ENCODE results near the gene JMJD1C.

Gene JMJD1C

DNA sequence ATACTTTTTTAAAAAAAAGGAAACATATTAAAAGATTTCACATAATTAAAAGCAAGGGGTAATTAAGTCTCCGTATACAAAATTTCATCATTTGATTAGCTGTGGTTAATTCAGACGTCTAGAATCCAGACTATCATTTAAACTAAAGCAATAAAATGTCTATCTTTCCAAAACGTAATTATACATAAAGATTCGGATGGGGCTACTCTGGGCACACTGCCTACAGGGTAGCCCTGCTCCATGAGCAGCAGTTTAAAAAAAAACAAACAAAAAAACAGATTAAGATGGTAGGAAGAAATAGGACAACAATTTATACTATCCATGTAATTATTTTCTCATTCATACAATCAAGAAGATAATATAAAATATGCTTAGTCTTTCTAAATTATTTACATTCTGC lies 236.6 kb downstream of the JMJD1C start:
- no peak for DNase-seq (ENCODE audit: low read depth, low spot score)
- no peak for TF ChIP-seq SUZ12 (IDR thresholded peaks at IDR 0.05; ENCODE audit: extremely low read depth, insufficient read depth, insufficient read length)
- TF ChIP-seq YY1 (IDR thresholded peaks at IDR 0.05; ENCODE audit: insufficient read depth, insufficient read length): no peak
- no peak for TF ChIP-seq ZNF274 (IDR thresholded peaks at IDR 0.05; ENCODE audit: low read depth, low read length)
- Histone ChIP-seq H3K9ac (ENCODE audit: insufficient read length, low read depth) (no peak overlapping the region), H3K4me3 (ENCODE audit: insufficient read length, low read depth) (no peak overlapping the region), H3K36me3 (ENCODE audit: insufficient read depth, insufficient read length, low read length) (no peaks in the 10 kb centered on the region), H3K4me1 (ENCODE audit: insufficient read depth, insufficient read length) (no peaks in the 10 kb centered on the region), H3K27me3 (ENCODE audit: insufficient read depth, insufficient read length) (no peaks in the 10 kb centered on the region), H3K9me3 (ENCODE audit: insufficient read depth, low read length) (no peaks in the 10 kb centered on the region)

- Histone ChIP-seq H3K4me1 (ENCODE audit: insufficient read depth, insufficient read length) (no peaks in the 10 kb centered on the region), H3K36me3 (ENCODE audit: insufficient read depth, insufficient read length, low read length) (no peaks in the 10 kb centered on the region), H3K9me3 (ENCODE audit: insufficient read depth, low read length) (no peaks in the 10 kb centered on the region), H3K9ac (ENCODE audit: insufficient read length, low read depth) (no peak overlapping the region), H3K27me3 (ENCODE audit: insufficient read depth, insufficient read length) (no peaks in the 10 kb centered on the region), H3K4me3 (ENCODE audit: insufficient read length, low read depth) (no peak overlapping the region)
- TF ChIP-seq ZNF274 (IDR thresholded peaks at IDR 0.05; ENCODE audit: low read depth, low read length) (no peak), YY1 (IDR thresholded peaks at IDR 0.05; ENCODE audit: insufficient read depth, insufficient read length) (no peak), SUZ12 (IDR thresholded peaks at IDR 0.05; ENCODE audit: extremely low read depth, insufficient read depth, insufficient read length) (no peak)
- DNase-seq (ENCODE audit: low read depth, low spot score): no peak
Measured at GRCh38 chr10:63228237-63228636, 237.5 kb downstream of the JMJD1C start.

- no peak overlapping the region for H3K9ac ChIP-seq (ENCODE audit: insufficient read length, low read depth)
- no peaks in the 10 kb centered on the region for H3K27me3 ChIP-seq (ENCODE audit: insufficient read depth, insufficient read length)
- TF ChIP-seq SUZ12 (IDR thresholded peaks at IDR 0.05; ENCODE audit: extremely low read depth, insufficient read depth, insufficient read length) (no peak), ZNF274 (IDR thresholded peaks at IDR 0.05; ENCODE audit: low read depth, low read length) (no peak), YY1 (IDR thresholded peaks at IDR 0.05; ENCODE audit: insufficient read depth, insufficient read length) (no peak)
- H3K4me1 ChIP-seq (ENCODE audit: insufficient read depth, insufficient read length): no peaks in the 10 kb centered on the region
- no peak for DNase-seq (ENCODE audit: low read depth, low spot score)
- H3K36me3 ChIP-seq (ENCODE audit: insufficient read depth, insufficient read length, low read length): no peaks in the 10 kb centered on the region
- H3K4me3 ChIP-seq (ENCODE audit: insufficient read length, low read depth): no peak overlapping the region
- H3K9me3 ChIP-seq (ENCODE audit: insufficient read depth, low read length): no peaks in the 10 kb centered on the region
Measured at GRCh38 chr10:63227207-63227895, 238.4 kb downstream of the JMJD1C start.

DNA sequence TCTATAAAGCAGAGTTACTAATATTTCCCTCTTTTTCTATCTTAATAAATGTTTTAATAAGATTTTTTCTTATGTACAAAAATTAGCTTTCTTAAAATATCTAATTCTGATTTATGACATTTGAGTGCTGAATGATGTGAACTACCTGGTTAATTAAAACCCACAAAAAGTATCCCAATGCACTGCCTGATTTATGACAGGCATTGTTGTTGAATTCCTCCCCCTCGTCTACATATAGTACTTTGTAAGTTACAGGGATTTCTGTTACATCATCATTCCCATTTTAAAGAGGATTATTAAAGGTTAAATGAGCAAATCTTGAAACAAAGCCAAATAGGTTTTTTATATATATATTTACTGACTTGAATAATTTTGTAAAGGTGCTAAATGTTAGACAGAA lies 241.5 kb downstream of the JMJD1C start:
- no peaks in the 10 kb centered on the region for H3K27me3 ChIP-seq (ENCODE audit: insufficient read depth, insufficient read length)
- no peaks in the 10 kb centered on the region for H3K36me3 ChIP-seq (ENCODE audit: insufficient read depth, insufficient read length, low read length)
- no peak overlapping the region for H3K9ac ChIP-seq (ENCODE audit: insufficient read length, low read depth)
- no peak for TF ChIP-seq SUZ12 (IDR thresholded peaks at IDR 0.05; ENCODE audit: extremely low read depth, insufficient read depth, insufficient read length)
- TF ChIP-seq YY1 (IDR thresholded peaks at IDR 0.05; ENCODE audit: insufficient read depth, insufficient read length): no peak
- no peak for TF ChIP-seq ZNF274 (IDR thresholded peaks at IDR 0.05; ENCODE audit: low read depth, low read length)
- H3K9me3 ChIP-seq (ENCODE audit: insufficient read depth, low read length): no peaks in the 10 kb centered on the region
- H3K4me1 ChIP-seq (ENCODE audit: insufficient read depth, insufficient read length): no peaks in the 10 kb centered on the region
- no peak overlapping the region for H3K4me3 ChIP-seq (ENCODE audit: insufficient read length, low read depth)
- no peak for DNase-seq (ENCODE audit: low read depth, low spot score)

GRCh38 chr10:63221950-63222349 lies 243.8 kb downstream of the JMJD1C start:
- H3K27me3 ChIP-seq (ENCODE audit: insufficient read depth, insufficient read length): no peaks in the 10 kb centered on the region
- no peak overlapping the region for H3K9ac ChIP-seq (ENCODE audit: insufficient read length, low read depth)
- no peaks in the 10 kb centered on the region for H3K9me3 ChIP-seq (ENCODE audit: insufficient read depth, low read length)
- H3K36me3 ChIP-seq (ENCODE audit: insufficient read depth, insufficient read length, low read length): no peaks in the 10 kb centered on the region
- no peaks in the 10 kb centered on the region for H3K4me1 ChIP-seq (ENCODE audit: insufficient read depth, insufficient read length)
- DNase-seq (ENCODE audit: low read depth, low spot score): no peak
- TF ChIP-seq YY1 (IDR thresholded peaks at IDR 0.05; ENCODE audit: insufficient read depth, insufficient read length) (no peak), ZNF274 (IDR thresholded peaks at IDR 0.05; ENCODE audit: low read depth, low read length) (no peak), SUZ12 (IDR thresholded peaks at IDR 0.05; ENCODE audit: extremely low read depth, insufficient read depth, insufficient read length) (no peak)
- no peak overlapping the region for H3K4me3 ChIP-seq (ENCODE audit: insufficient read length, low read depth)

DNA sequence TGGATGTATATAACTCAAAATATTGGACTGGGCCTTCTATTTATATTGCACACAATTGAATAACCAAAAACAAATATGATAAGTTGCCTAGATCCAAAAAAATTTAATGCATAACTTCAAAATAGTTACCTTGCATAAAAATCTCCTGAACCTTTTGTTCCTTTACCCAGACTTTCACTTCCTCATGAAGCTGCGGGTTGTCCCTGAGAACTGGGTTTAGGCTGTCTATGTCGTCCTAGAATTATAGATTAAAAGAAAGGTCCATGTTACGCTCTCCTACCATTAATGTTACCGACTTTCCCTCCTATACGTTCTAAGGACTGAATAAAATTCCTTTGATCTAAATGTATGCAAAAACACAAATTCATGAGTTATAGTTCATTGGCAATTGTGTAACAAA lies 246.0 kb downstream of the JMJD1C start:
- H3K36me3 ChIP-seq (ENCODE audit: insufficient read depth, insufficient read length, low read length): peaks cover 16% of the 10 kb centered on the region
- TF ChIP-seq SUZ12 (IDR thresholded peaks at IDR 0.05; ENCODE audit: extremely low read depth, insufficient read depth, insufficient read length): no peak
- TF ChIP-seq ZNF274 (IDR thresholded peaks at IDR 0.05; ENCODE audit: low read depth, low read length): no peak
- no peak for TF ChIP-seq YY1 (IDR thresholded peaks at IDR 0.05; ENCODE audit: insufficient read depth, insufficient read length)
- H3K27me3 ChIP-seq (ENCODE audit: insufficient read depth, insufficient read length): no peaks in the 10 kb centered on the region
- H3K9ac ChIP-seq (ENCODE audit: insufficient read length, low read depth): no peak overlapping the region
- H3K9me3 ChIP-seq (ENCODE audit: insufficient read depth, low read length): no peaks in the 10 kb centered on the region
- no peaks in the 10 kb centered on the region for H3K4me1 ChIP-seq (ENCODE audit: insufficient read depth, insufficient read length)
- DNase-seq (ENCODE audit: low read depth, low spot score): no peak
- no peak overlapping the region for H3K4me3 ChIP-seq (ENCODE audit: insufficient read length, low read depth)

GRCh38 chr10:63217120-63217605 lies 248.6 kb downstream of the JMJD1C start:
- Histone ChIP-seq H3K36me3 (ENCODE audit: insufficient read depth, insufficient read length, low read length) (peaks cover 40% of the 10 kb centered on the region), H3K9ac (ENCODE audit: insufficient read length, low read depth) (no peak overlapping the region), H3K4me3 (ENCODE audit: insufficient read length, low read depth) (no peak overlapping the region), H3K27me3 (ENCODE audit: insufficient read depth, insufficient read length) (no peaks in the 10 kb centered on the region), H3K9me3 (ENCODE audit: insufficient read depth, low read length) (no peaks in the 10 kb centered on the region), H3K4me1 (ENCODE audit: insufficient read depth, insufficient read length) (no peaks in the 10 kb centered on the region)
- TF ChIP-seq SUZ12 (IDR thresholded peaks at IDR 0.05; ENCODE audit: extremely low read depth, insufficient read depth, insufficient read length): no peak
- TF ChIP-seq ZNF274 (IDR thresholded peaks at IDR 0.05; ENCODE audit: low read depth, low read length): no peak
- no peak for TF ChIP-seq YY1 (IDR thresholded peaks at IDR 0.05; ENCODE audit: insufficient read depth, insufficient read length)
- no peak for DNase-seq (ENCODE audit: low read depth, low spot score)

Data from NT2/D1 (cell line).